Liver (tissue), 9 donors: ENCODE results near the gene RFC2. TPM values are rescaled to one million over a fixed set of nuclear protein-coding genes. Genes with fewer than 3 reads are reported as not detected.

Experiments used
- DNase-seq: peaks from one replicate; pipeline ENCODE4 v3.0.0-alpha.2; 2017; ENCODE audit warnings: low spot score
- H3K27ac ChIP-seq, 2 donors: one replicate each; pipeline ENCODE4 v1.7.0; 2013; ENCODE audit warnings: inconsistent platforms in 2 of 2, low read length in 2 of 2, control low read depth in 1 of 2, low read depth in 1 of 2, mild to moderate bottlenecking in 1 of 2
- H3K27me3 ChIP-seq, 4 donors: one replicate each; pipeline versions ENCODE4 v1.6.1 to v1.7.0; 2013; ENCODE audit warnings: low read length in 3 of 4, inconsistent platforms in 1 of 4, mild to moderate bottlenecking in 1 of 4, moderate library complexity in 1 of 4; ENCODE audit not compliant: control insufficient read depth in 4 of 4, insufficient read depth in 4 of 4
- H3K36me3 ChIP-seq, 4 donors: one replicate each; pipeline versions ENCODE4 v1.6.1 to v1.7.0; 2013; ENCODE audit warnings: low read length in 3 of 4, mild to moderate bottlenecking in 3 of 4, low read depth in 1 of 4, moderate library complexity in 1 of 4; ENCODE audit not compliant: control insufficient read depth in 4 of 4, insufficient read depth in 3 of 4
- H3K4me1 ChIP-seq, 4 donors: one replicate each; pipeline versions ENCODE4 v1.6.1 to v1.7.0; 2013; ENCODE audit warnings: low read length in 3 of 4, mild to moderate bottlenecking in 3 of 4, moderate library complexity in 1 of 4; ENCODE audit not compliant: control insufficient read depth in 4 of 4, insufficient read depth in 4 of 4
- H3K4me3 ChIP-seq, 3 donors: one replicate each; pipeline versions ENCODE4 v1.6.1 to v1.7.0; 2013; ENCODE audit warnings: low read length in 3 of 3, control low read depth in 1 of 3, low read depth in 1 of 3, mild to moderate bottlenecking in 1 of 3
- H3K9ac ChIP-seq, 2 donors: one replicate each; pipeline ENCODE4 v1.7.0; 2013; ENCODE audit warnings: low read length in 2 of 2, mild to moderate bottlenecking in 2 of 2, moderate library complexity in 2 of 2, control low read depth in 1 of 2, low read depth in 1 of 2
- H3K9me3 ChIP-seq, 4 donors: one replicate each; pipeline versions ENCODE4 v1.6.1 to v1.7.0; 2013; ENCODE audit warnings: low read length in 3 of 4; ENCODE audit not compliant: control insufficient read depth in 4 of 4
- CTCF ChIP-seq: fragments of 150-350 bp; IDR thresholded peaks from 2 replicates; pipeline ENCODE4 v1.5.1; 2017; ENCODE audit warnings: improper control_type of control experiment, low read depth, low read length; ENCODE audit not compliant: missing input control
- EGR1 ChIP-seq, 2 donors: IDR thresholded peaks; 2 replicates each; pipeline ENCODE4 v1.6.1; 2016 to 2018; ENCODE audit warnings: antibody characterized with exemption in 2 of 2, low read depth in 2 of 2
- FOXA1 ChIP-seq: IDR thresholded peaks from 2 replicates; pipeline ENCODE4 v1.6.1; 2016; ENCODE audit warnings: antibody characterized with exemption
- FOXA2 ChIP-seq: IDR thresholded peaks from 2 replicates; pipeline ENCODE4 v1.6.1; 2016; ENCODE audit warnings: antibody characterized with exemption
- GABPA ChIP-seq, 2 donors: IDR thresholded peaks in 1 of 2; conservative IDR thresholded peaks in 1 of 2; 2 replicates each; pipeline ENCODE4 v1.6.1; 2016; ENCODE audit warnings: antibody characterized with exemption in 2 of 2, mild to moderate bottlenecking in 1 of 2, moderate library complexity in 1 of 2
- HNF4A ChIP-seq, 2 donors: conservative IDR thresholded peaks; 2 replicates each; pipeline ENCODE4 v1.6.1; 2016; ENCODE audit warnings: antibody characterized with exemption in 2 of 2, mild to moderate bottlenecking in 2 of 2
- HNF4G ChIP-seq: IDR thresholded peaks from 2 replicates; pipeline ENCODE4 v1.6.1; 2016; ENCODE audit warnings: antibody characterized with exemption
- JUND ChIP-seq, 2 donors: IDR thresholded peaks; 2 replicates each; pipeline ENCODE4 v1.6.1; 2016; ENCODE audit warnings: antibody characterized with exemption in 2 of 2
- MAX ChIP-seq: IDR thresholded peaks from 2 replicates; pipeline ENCODE4 v1.6.1; 2016; ENCODE audit warnings: antibody characterized with exemption
- NR2F2 ChIP-seq: IDR thresholded peaks from 2 replicates; pipeline ENCODE4 v1.6.1; 2016; ENCODE audit warnings: antibody characterized with exemption
- RAD21 ChIP-seq, 2 donors: IDR thresholded peaks; 2 replicates each; pipeline ENCODE4 v1.6.1; 2016; ENCODE audit warnings: antibody characterized with exemption in 2 of 2, mild to moderate bottlenecking in 2 of 2
- REST ChIP-seq: IDR thresholded peaks from 2 replicates; pipeline ENCODE4 v1.6.1; 2016; ENCODE audit warnings: antibody characterized with exemption, mild to moderate bottlenecking
- RXRA ChIP-seq, 2 donors: IDR thresholded peaks; 2 replicates each; pipeline ENCODE4 v1.6.1; 2017 to 2018; ENCODE audit warnings: antibody characterized with exemption in 2 of 2, mild to moderate bottlenecking in 1 of 2
- TAF1 ChIP-seq: conservative IDR thresholded peaks from 2 replicates; pipeline ENCODE4 v1.6.1; 2016; ENCODE audit warnings: antibody characterized with exemption, mild to moderate bottlenecking
- YY1 ChIP-seq: IDR thresholded peaks from 2 replicates; pipeline ENCODE4 v1.6.1; 2016; ENCODE audit warnings: antibody characterized with exemption, mild to moderate bottlenecking
- ZBTB33 ChIP-seq: IDR thresholded peaks from 2 replicates; pipeline ENCODE4 v1.6.1; 2016; ENCODE audit warnings: antibody characterized with exemption
- WGBS: extraction: QIAGEN DNeasy Blood & Tissue Kit; methylation state at CpG from one replicate; pipeline ENCODE4 v1.1.7; 2013; 5-methylcytosine and 5-hydroxymethylcytosine counted together
- polyA plus RNA-seq, 2 donors: library from polyadenylated mRNA; stranded (reverse) in 1 of 2; unstranded in 1 of 2; fragments of 200-250 nt in 1 of 2; fragments of >200 nt in 1 of 2; fragmentation: Nextera tagmentation in 1 of 2; extraction: Ambion mirVana in 1 of 2; gene quantifications; one replicate each; pipeline versions ENCODE4 v1.2.1 to v1.2.3, GENCODE V29; 2013 to 2015
- total RNA-seq, 2 donors: library from RNA; depleted of rRNA; stranded (reverse); fragments of >200 nt; gene quantifications; one replicate each; pipeline ENCODE4 v1.2.3, GENCODE V29; 2014
- donor health status: healthy.
- donor health status: healthy.
- donor health status: healthy.
- donor health status: healthy.
- donor health status: healthy.

Gene RFC2
- total and polyA plus RNA-seq, 4 donors = 12.8 to 23.8 (median 14.8) TPM

- TF ChIP-seq FOXA2 (no peak), MAX (no peak), JUND (IDR thresholded peaks at IDR 0.05) (no peak), RXRA (IDR thresholded peaks at IDR 0.05) (no peak), ZBTB33 (no peak), NR2F2 (no peak), EGR1 (IDR thresholded peaks at IDR 0.05; ENCODE audit: low read depth in 2 of 2) (no peak), FOXA1 (no peak), YY1 (no peak), TAF1 (no peak), REST (no peak), CTCF (no peak), GABPA (IDR thresholded peaks at IDR 0.05 in 1 of 2, conservative IDR thresholded peaks at IDR 0.05 in 1 of 2) (no peak), RAD21 (IDR thresholded peaks at IDR 0.05) (no peak)
- no peak overlapping the region for H3K9ac ChIP-seq
- H3K4me3 ChIP-seq = no peak overlapping the region
- H3K36me3 ChIP-seq = no peaks in the 10 kb centered on the region
- DNase-seq = no peak
- 56% methylated on average over 6 of the region's 6 CpGs for WGBS
- no peaks in the 10 kb centered on the region for H3K9me3 ChIP-seq
- H3K27ac ChIP-seq = peak overlapping the region; percentile 58 to 86
- H3K27me3 ChIP-seq = no peaks in the 10 kb centered on the region
- H3K4me1 ChIP-seq = no peaks in the 10 kb centered on the region
These were observed 17.5 kb upstream of the RFC2 start for GRCh38 chr7:74271742-74272141.

- Histone ChIP-seq H3K27ac (peak overlapping the region in 1 of 2 donors; percentile 63), H3K4me3 (peak overlapping the region; percentile 60 to 70 (median 63)), H3K9me3 (no peaks in the 10 kb centered on the region), H3K9ac (peak overlapping the region in 1 of 2 donors; percentile 8), H3K27me3 (no peaks in the 10 kb centered on the region), H3K4me1 (no peaks in the 10 kb centered on the region), H3K36me3 (no peaks in the 10 kb centered on the region)
- TF ChIP-seq YY1 (no peak), RAD21 (IDR thresholded peaks at IDR 0.05) (peak in 1 of 2 donors; percentile 38), HNF4A (conservative IDR thresholded peaks at IDR 0.05) (no peak), RXRA (IDR thresholded peaks at IDR 0.05) (no peak), HNF4G (no peak), FOXA1 (no peak), GABPA (IDR thresholded peaks at IDR 0.05 in 1 of 2, conservative IDR thresholded peaks at IDR 0.05 in 1 of 2) (no peak), REST (no peak), JUND (IDR thresholded peaks at IDR 0.05) (no peak)
- under 1% methylated on average over 17 of the region's 17 CpGs for WGBS
- DNase-seq = no peak
These were observed 15.6 kb upstream of the RFC2 start for GRCh38 chr7:74269757-74270277.
